Activated naive CD4-positive, alpha-beta T cell treated with anti-CD3 and anti-CD28 coated beads, Interleukin-2, amount 50 U/mL, for 16 hours (primary cell): ENCODE results near the gene GRWD1.
"Not testable (repeated sequence)": the region's sequence is repeated elsewhere in the genome, so short reads cannot be mapped to it uniquely, and the experiment has no call there.

Experiments
- DNase-seq: peaks from one replicate; pipeline ENCODE4 v3.0.0-alpha.2; 2020

Gene GRWD1

DNA sequence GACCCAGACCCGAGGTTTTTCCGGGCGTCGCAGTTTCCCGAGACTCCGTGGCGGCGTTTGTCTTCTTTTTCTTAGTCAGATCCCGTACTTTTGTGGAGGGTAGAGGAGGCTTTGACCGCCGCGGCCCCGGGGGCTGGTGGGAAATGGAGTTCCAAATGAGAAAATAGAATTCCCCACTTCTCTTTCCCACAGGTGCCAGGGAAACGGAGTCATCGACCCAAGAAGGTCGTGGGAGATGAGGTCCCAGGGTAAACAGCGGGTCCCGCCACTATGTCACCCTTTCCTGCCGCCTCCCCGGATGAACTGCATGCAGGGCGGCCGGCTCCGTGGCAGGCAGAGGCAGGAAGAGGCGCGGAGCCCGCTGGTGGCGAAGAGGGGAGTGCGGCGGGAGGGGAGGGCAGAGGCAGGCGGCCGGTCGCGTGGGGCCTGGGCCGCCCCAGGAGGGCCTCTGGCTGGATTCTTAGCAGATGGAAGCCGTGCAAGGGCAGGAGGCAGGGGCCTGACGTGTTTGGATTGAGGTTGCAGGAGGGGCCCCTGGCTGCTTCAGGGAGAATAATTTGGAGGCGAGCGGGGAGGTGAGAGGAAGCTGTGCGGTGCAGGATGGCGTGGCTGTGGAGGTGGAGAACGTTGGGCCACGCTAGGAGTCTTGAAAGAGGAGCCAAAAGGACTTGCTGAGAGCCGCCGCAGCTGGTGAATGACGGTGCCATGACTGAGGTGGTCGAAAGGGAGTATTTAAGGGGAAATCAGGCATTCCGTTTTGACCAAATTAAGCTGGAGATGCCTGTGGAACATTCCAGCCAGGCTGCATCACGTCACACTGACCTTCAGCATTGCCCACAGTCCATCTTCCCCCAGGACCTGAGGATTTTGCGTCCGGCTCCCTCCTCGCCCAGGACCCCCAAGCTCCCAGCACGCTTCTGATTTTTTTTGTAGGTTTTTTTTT lies 35.0 kb downstream of the GRWD1 start:
- peak; percentile 60 for DNase-seq

DNA sequence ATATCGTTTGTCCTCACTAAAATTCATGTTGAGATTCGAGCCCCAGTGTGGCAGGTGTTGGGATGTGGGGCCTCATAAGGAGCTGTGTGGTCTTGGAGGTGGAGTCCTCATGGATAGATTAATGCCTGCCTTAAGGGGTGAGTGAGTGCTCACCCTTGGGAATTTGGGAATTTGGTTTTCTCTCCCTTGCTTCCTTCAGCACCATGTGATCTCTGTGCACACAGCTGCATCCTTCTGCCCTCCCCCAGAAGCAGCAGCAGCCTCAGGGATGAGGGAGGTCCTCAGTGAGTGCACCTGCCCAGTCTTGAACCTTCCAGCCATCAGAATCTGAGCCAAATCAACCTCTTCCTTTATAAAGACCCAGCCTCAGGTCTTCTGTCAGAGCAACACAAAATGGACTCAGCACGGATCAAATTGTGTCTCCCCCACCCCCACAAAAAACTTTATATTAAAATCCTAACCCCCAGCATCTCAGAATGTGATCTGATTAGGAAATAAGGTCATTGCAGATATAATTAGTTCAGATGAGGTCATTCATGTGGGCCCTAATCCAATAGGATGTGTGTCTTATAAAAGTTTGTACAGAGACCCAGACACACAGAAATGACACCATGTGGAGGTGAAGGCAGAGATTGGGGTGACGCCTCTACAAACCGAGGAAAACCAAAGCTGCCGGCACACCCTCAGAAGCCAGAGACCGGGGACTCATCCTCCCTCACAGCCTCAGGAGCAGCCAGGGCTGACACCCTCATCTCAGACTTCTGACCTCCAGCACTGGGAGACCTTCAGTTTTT lies 36.3 kb downstream of the GRWD1 start:
- no peak for DNase-seq

DNA sequence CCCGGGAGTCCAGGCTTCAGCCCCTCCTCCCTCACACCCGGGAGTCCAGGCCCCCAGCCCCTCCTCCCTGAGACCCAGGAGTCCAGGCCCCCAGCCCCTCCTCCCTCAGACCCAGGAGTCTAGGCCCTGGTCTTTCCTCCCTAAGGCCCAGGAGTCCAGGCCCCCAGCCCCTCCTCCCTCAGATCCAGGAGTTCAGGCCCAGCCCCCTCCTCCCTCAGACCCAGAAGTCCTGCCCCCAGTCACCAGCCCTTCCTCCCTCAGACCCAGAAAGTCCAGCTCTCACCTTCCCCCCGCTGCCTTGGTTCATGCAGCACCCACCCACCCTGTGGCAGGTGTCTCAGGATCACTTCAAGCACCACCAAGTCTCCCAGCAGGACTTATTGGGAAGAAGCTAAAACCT lies 37.5 kb downstream of the GRWD1 start:
- DNase-seq, result no peak

DNA sequence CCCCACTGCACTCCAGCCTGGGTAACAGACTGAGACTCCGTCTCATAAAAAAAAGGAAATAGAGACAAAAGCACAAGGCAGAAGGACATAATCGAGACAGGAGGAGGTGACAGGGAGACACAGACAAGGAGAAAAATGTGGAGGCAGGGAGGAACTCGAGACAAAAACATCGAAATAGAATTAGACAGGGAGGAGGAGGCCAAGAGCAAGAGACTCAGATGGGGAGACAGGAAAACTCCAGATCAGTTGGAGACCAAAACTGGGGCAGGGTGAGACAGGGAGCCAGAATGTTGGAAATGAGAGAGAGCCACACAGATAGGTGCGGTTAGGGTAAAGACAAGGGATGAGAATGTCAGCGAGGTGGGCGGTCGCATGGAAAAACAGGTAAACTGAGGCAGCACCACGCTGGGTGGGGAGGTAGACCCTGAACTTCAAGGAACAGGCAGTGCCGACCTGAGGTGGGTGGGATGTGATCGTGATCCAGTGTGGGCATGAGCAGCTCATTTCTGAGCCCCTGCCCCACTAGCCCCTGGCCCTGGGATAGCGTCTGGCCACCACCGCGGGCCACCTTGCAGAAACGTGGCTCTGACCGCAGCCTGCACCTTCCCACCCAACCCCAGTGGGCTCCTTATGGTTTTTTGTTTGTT lies 38.6 kb downstream of the GRWD1 start:
- DNase-seq, result no peak

DNA sequence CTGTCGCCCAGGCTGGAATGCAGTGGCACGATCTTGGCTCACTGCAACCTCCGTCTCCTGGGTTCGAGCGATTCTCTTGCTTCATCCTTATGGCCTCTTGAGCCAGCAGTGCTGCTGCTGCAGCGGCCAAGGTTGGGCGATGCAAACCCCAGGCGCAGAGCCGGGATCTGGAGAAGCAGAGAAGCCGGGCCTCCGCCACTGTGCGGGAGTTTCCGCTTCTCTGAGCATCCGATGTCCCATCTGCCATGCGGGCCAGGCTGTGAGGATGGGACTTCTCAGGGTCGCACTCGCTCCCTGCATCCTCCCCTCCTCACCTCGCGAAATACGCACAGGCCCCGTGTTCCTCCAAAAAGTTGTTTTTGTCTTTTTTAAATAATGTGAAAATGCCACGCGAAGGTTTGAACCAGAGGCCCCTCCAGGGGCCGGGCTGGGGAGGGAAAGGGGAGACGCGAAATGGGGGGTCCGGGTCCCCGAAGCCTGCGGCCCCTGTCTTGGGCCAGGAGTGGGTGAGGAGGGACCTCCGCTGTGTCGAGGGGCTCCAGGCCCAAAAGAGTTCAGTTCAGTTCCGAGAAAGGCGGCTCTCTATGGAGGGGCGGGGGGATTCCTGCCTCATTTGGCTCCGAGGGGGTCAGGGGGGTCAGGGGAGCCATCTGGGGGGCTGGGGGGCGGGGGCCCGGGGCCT lies 39.3 kb downstream of the GRWD1 start:
- no peak for DNase-seq

DNA sequence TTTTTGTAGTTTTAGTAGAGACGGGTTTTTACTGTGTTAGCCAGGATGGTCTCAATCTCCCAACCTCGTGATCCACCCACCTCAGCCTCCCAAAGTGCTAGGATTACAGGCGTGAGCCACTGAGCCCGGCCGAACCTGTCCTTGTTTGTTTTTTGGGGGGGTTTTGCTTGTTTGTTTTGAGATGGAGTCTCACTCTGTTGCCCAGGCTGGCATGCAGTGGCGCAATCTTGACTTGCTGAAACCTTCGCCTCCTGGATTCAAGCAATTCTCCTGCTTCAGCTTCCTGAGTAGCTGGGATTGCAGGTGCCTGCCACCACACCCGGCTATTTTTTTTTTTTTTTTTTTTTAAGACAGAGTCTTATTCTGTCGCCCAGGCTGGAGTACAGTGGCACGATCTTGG lies 40.9 kb downstream of the GRWD1 start:
- not testable (repeated sequence) for DNase-seq

DNA sequence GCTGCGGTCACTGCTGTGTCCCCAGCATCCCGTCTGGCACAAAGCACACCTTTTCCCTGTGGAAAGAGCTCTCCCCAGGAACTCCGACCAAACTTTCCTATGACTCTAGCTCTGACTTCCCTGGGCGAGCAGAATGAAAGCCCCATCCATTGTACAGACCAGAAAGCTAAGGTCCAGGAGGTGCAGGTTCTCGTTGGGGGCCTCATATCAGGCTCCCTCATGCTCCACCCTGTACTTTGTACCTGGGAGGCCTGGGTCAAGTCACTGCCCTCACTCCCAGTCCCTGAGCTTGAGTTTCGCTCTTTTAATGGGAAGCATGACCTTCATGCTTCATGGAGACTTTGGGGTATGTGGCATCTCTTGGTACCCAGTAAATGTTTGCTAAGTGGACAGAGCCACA lies 41.8 kb downstream of the GRWD1 start:
- no peak for DNase-seq

DNA sequence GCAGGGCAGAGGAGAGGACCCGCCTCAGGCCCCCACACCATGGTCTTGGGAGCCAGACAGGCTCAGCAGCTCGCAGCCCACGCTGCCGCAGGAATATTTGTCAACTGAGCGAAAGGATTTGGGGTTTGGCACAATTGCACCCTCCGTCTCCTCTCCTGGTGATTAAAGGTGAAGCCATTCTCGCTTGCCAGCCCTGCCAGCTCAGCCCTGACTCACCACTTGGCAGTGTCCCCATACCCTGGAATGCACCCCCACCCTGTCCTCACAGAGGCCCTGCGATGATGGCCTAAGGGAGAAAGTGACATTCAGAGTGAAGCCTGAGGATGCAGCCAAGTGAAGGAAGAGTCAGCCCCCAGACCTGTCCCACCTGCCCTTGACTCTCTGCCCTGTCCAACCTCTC lies 42.2 kb downstream of the GRWD1 start:
- no peak for DNase-seq

DNA sequence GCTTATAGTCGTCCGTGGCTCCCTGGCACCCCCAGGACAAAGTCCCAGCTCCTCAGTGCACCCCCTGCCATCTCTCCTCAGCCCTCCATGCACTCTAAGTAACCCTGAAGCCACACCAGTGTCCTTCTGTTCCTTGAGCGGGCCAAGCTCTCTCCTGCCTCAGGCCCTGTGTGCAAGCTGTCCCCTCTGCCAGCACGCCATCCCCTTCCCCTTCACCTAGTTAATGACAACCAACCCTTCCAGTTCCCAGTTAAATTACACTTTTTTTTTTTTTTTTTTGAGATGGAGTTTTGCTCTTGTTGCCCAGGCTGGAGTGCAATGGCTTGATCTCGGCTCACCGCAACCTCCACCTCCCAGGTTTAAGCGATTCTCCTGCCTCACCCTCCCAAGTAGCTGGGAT lies 42.7 kb downstream of the GRWD1 start:
- not testable (repeated sequence) for DNase-seq

DNA sequence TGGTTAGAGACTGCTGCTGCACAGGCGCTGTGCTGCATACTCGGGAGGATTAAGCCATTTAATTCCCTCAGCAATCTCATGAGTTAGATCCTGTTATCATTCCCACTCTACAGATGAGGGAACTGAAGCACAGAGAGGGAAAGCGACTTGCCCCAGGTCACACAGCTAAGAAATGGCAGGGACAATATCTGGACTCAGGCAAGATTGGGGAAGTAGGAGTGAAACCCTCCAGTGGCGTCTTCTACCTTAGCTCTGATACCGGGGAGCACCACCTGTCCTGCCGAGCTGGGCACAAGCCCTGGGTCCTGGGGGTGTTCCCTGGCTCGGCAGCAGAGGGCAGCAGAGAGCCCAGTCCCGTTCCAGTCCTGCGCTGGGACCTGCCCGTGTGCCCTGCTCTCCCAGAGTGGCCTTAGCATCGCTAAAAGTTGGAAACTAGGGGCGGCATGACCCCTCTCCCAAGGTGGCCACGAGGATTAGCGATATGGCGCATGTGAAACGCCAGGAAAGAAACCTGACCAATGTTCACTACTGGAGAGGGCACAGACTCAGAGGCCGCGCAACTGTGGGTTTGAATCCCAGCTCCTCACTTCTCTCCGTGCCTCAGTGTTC lies 43.9 kb downstream of the GRWD1 start:
- DNase-seq, result peak; percentile 83

DNA sequence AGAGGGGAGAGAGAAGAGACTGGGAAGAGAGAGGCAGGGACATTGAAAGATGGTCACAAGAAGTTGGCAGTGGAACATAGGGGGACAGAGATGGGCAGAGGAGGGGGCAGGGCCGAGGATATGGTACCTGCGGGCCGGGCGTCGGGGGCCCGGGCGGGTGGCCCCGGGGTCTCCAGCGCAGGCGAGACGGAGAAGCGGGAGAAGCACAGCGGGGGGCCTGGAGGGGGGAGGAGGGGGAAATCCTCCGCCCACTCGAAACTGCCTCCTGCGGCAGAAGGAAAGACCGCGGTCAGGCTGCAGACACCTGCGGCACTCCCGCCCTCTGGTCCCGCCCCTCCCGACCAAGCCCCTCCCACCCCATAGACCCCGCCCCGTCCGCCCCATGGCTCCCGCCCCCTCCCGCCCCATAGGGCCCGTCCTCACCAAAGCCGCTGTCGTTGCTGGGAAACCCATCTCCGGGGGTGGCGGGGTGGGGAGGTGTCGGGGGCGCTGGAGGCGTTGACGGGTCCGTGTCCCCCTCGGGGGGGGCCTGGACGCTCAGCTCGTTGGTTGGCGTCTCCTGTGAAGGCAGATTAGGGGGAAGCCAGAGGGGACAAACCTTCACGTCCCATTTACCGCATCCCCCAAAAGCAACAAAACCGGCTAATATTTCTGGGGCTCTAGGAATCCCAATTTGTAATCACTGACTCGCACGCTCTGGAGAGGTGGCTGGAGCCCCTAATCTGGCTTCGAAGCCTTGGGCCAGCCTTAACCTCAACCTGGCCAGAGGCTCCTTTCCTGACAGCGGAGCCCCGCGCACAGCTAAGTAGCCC lies 45.4 kb downstream of the GRWD1 start:
- DNase-seq, result peak; percentile 51

DNA sequence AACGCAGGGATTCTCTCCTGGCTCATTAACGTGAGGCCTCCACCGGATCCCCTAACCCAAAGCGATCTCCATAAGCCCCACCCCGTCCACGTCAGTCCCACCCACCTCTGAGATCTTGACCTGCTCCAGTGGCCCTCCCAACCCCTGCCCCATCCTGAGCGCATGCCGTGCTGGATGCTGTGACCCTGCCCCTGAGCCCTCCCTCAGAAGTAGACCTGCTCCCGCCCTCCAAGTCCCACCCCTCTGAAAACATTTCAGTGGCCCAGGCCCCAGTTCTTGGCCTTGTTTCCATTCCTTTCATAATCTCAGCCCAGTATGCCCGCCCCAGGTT lies 46.0 kb downstream of the GRWD1 start:
- no peak for DNase-seq

DNA sequence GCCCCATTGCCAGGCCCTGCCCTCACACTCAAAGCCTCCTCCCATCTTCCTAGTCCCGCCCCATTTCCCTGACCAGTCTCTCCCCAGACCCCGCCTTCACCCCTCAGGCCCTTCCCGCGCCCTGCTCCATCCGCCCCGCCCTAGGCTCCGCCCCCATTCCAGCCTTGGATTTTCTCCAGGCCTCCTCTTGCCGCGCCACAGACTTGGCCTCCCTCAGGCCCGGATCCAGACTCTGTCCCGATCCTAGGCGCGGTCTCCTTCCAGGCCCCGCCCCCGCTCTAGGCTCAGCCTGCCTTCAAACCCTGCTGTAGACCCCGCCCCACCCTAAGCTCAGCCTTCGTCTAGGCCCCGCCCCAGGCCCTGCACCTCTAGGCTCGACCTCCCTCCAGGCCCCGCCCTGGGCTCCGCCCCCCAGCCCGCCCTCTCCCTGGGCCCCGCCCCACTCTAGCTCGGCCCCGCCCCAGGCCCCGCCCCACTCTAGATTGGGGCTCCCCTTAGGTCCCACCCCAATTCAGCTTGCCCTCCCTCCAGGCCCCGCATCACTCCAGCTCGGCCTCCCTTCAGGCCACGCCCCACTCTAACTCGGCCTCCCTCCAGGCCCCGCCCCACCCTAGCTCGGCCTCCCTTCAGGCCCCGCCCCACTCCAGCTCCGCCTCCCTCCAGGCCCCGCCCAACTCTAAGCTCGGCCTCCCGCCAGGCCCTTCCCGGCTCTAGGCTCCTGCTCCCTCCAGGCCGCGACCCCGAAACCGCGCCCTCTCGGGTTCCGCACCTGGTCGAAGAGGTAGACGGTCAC lies 47.3 kb downstream of the GRWD1 start:
- peak; percentile 80 for DNase-seq

DNA sequence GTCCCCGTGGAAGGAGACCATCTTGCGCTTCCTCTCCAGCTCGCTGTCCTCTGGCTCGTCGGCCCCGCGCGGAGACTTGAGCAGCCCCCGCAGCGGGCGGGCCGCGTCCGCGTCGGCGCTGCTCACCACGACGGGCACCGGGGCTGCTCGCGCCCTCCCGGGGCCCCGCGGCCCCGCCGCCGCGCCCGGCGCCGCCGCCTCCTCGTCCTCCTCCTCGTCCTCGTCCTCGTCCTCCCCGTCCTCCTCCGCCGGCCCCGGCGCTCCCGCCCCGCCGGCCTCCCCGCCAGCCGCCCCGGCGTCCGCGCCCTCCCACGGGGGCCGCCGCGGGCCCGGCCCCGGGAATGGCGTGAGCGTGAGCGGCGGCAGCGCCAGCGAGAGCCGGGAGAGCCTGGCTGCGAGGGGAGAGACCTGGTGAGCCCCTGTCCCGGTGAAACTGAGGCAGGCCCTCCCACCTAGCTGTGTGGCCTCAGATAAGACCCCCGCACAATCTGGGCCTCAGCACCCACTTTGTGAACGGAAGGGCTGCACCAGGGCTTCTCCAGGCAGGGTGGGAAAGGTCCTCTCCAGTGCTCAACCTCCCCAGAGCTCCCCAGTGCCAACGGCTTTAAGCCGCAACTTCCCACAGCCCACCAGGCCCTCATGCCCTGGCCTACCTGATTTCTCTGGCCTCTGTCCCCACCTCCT lies 48.1 kb downstream of the GRWD1 start:
- no peak for DNase-seq

DNA sequence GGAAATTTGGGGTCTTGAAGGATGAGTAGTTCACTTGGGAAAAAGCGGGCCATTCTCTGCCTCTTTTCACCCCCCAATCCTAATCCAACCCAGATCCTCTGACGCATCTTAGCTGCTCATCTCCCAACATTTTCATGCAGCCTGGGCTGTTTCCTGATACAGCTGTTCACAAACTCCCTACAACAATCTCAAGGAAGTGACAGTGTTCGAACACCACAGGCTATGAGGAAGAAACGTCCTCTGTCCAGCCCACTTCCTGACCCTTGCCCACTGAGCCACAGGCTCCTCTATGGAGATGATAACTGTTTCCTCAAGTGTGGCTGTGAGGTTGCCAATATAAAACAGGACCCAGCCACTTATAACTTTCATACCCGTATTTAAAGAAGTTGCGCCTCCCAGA lies 49.6 kb downstream of the GRWD1 start:
- no peak for DNase-seq

DNA sequence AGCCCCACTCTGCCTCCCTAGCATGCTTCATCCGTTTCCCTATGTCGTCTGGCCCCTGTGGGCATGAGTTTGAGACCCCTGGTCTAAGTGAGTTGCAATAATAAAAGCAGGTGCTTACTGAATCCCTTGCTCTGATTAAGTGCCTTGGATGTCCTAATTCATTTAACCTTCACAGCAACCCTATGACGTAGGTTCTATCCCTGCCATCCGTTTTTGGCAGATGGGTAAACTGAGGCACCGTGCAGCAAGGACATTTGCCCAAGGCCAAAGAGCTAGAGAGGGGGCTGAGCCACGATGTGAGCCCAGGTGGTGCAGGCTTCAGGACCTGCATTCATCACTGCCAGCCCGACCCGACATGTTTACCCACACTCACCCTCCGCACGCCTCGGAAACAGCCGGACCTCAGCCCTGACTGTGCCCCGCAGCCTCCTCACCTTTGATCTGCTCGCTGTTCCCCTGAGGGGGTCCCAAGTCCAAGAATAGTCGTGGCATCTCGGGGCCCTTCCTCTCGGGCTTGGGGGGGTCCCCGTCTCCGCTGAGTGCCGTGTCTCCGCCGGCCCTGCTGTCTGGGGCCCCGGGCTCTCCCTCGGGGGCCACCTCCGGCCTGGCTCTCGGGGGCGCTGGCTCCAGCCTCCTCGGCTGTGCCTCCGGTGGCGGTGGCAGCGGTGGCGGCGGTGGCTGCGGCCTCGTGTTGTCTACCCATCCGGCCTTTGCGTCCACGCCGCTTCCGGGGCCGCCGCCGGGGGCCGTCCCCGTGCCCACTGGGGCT lies 51.4 kb downstream of the GRWD1 start:
- no peak for DNase-seq

DNA sequence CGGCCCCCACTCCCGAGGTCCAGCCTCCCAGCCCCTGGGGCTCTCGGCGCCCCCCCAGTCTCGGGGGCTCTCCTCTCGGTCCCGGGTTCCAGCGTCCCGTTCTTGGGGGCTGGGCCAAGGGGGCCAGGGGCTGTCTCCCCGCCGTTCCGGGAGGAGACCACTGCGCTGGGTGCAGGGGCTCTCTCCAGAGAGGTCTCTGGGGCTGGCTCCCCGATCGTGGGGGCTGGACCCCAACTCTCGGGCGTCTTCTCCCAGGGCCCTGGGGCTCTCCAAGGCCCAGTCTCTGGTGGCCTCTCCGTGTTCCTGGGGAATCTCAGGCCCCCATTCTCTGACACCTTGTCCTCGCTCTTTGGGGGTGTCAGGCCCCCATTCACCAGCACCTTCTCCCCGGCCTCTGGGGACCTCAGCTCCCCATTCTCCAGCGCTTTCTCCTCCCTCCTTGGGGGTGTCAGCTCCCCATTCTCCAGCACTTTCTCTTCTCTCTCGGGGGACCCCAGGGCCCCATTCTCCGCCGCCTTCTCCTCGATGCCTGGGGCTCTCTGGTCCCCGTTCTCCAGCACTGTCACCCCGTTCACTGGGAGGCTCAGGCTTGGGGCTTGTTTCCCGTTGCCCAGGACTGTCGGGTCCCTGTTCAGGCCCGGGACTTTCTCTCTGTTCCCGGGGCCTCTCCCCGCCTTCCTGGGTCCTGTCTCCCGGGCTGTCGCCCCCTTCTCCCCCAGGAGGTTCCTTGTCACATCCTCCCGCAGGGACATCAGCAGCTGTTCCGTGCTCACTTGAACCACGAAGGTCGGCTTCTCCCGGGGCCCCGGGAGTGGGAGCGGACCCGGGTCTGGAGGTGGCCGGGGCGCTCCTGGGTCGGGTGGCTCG lies 52.2 kb downstream of the GRWD1 start:
- no peak for DNase-seq

DNA sequence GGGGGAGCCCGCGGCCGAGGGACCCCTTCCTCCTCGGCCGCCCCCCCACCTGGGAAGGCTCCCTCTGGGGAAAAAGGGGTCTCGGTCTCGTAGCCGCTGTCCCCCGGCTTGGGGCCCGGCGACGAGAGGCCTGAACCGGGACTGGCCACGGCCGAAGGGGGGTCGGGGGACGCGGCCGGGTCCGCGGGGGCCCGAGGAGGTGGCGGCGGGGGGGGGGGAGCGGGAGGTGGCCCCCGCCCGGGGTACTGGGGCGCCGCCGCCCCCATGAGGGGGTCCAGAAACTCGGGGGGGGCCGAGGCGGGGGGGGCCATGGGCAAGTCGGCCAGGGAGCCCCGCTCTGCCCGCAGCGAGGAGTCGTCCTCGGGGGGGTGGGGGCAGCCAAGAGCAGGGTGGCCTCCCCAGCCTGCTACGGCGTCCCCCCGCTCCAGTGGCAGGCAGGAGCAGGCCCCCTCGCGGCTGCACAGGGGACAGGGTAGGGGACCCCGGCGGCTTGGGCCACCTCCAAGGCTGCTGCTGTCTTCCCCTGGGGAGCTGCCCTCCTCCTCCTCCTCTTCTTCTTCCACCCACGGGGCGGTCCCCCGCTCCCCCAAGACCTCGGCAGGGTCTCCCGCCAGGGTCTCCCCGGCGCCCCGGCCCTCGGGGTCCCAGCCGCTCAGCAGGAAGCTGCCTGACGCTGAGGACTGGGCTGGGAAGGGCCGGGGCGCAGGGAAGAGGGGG lies 53.0 kb downstream of the GRWD1 start:
- no peak for DNase-seq
